Sigmoid colon (tissue), 4 donors: ENCODE results near the gene HDDC2.
"Not testable (repeated sequence)": the region's sequence is repeated elsewhere in the genome, so short reads cannot be mapped to it uniquely, and the experiment has no call there.

Experiments
- EP300 ChIP-seq, 4 donors: sonication (generic); formaldehyde crosslinking; IDR thresholded peaks; one replicate each; pipeline ENCODE4 v1.6.1; 2017; ENCODE audit warnings: antibody characterized with exemption in 4 of 4
- POLR2A ChIP-seq, 2 donors: fragments of 450-650 bp; IDR thresholded peaks; one replicate each; pipeline ENCODE4 v1.6.1; 2016; ENCODE audit warnings: antibody characterized with exemption in 2 of 2, mild to moderate bottlenecking in 2 of 2, moderate library complexity in 2 of 2
- POLR2AphosphoS5 ChIP-seq, 4 donors: sonication (generic); formaldehyde crosslinking; IDR thresholded peaks; one replicate each; pipeline ENCODE4 v1.6.1; 2017; ENCODE audit warnings: antibody characterized with exemption in 4 of 4
- TF ChIP-seq, protein P1 (sequence below), 4 experiments: fragments of 450-650 bp in 3 of 4; fragments of 200-600 bp in 1 of 4; IDR thresholded peaks; one replicate each; pipeline ENCODE4 v1.5.1; 2016 to 2019; ENCODE audit warnings: antibody characterized with exemption in 4 of 4, mild to moderate bottlenecking in 3 of 4, moderate library complexity in 2 of 4

GRCh38 chr6:125280370-125281035, 21.3 kb downstream of the HDDC2 start:
- TF ChIP-seq, protein P1, sequence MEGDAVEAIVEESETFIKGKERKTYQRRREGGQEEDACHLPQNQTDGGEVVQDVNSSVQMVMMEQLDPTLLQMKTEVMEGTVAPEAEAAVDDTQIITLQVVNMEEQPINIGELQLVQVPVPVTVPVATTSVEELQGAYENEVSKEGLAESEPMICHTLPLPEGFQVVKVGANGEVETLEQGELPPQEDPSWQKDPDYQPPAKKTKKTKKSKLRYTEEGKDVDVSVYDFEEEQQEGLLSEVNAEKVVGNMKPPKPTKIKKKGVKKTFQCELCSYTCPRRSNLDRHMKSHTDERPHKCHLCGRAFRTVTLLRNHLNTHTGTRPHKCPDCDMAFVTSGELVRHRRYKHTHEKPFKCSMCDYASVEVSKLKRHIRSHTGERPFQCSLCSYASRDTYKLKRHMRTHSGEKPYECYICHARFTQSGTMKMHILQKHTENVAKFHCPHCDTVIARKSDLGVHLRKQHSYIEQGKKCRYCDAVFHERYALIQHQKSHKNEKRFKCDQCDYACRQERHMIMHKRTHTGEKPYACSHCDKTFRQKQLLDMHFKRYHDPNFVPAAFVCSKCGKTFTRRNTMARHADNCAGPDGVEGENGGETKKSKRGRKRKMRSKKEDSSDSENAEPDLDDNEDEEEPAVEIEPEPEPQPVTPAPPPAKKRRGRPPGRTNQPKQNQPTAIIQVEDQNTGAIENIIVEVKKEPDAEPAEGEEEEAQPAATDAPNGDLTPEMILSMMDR (IDR thresholded peaks at IDR 0.05), result not testable (repeated sequence)
- not testable (repeated sequence) for TF ChIP-seq POLR2A, EP300, POLR2AphosphoS5 (IDR thresholded peaks at IDR 0.05)
